Peyer's patch (tissue), 4 donors: ENCODE results near the gene SFTPA2.

Experiments
- CTCF ChIP-seq, 6 experiments: fragments of 450-650 bp in 4 of 6; fragments of 200-600 bp in 2 of 6; sonication (generic) in 1 of 6; IDR thresholded peaks; one replicate each; pipeline ENCODE4 v1.5.1; 2017 to 2019; ENCODE audit warnings: antibody characterized with exemption in 6 of 6, mild to moderate bottlenecking in 3 of 6, moderate library complexity in 1 of 6
- POLR2A ChIP-seq, 2 donors: fragments of 450-650 bp; IDR thresholded peaks; one replicate each; pipeline ENCODE4 v1.5.1; 2017; ENCODE audit warnings: antibody characterized with exemption in 2 of 2, mild to moderate bottlenecking in 2 of 2, moderate library complexity in 2 of 2

DNA sequence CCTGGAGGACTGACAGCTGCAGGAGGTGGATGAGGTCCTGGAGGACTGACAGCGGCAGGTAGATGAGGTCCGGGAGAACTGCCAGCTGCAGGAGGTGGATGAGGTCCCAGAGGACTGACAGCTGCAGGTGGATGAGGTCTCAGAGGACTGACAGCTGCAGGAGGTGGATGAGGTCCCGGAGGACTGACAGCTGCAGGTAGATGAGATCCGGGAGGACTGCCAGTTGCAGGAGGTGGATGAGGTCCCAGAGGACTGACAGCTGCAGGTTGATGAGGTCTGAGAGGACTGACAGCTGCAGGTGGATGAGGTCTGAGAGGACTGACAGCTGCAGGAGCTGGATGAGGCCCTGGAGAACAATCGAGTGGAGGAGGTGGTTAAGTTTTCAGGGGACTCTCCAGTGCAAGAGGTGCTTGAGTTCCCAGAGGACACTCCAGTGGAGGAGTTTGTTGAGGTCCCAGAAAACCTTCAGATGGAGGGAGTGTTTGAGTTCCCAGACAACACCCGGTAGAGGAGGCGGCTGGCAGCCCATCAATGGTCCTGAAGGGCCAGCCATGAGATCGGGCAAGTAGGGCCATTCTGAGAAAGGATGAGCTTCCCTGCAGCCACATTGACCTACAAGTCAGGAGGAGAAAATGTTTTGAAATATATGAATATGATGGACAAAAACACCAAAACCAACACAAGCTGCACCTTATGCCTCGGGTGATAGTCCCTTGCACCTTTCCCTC lies 52.6 kb downstream of the SFTPA2 start:
- TF ChIP-seq CTCF (IDR thresholded peaks at IDR 0.05) (no peak), POLR2A (IDR thresholded peaks at IDR 0.05) (no peak)
